ENCODE measurements around the gene DOCK2. TPM values are rescaled to one million over a fixed set of nuclear protein-coding genes. Genes with fewer than 3 reads are reported as not detected.
"Not testable (repeated sequence)": the region's sequence is repeated elsewhere in the genome, so short reads cannot be mapped to it uniquely, and the experiment has no call there.

Gene DOCK2
- total and polyA plus RNA-seq, 9 of the 15 experiments (the other 6 are each of a cell fraction or from before 2014, with no cell fraction given) = 4.5 to 42.6 (median 20.5) TPM

DNA sequence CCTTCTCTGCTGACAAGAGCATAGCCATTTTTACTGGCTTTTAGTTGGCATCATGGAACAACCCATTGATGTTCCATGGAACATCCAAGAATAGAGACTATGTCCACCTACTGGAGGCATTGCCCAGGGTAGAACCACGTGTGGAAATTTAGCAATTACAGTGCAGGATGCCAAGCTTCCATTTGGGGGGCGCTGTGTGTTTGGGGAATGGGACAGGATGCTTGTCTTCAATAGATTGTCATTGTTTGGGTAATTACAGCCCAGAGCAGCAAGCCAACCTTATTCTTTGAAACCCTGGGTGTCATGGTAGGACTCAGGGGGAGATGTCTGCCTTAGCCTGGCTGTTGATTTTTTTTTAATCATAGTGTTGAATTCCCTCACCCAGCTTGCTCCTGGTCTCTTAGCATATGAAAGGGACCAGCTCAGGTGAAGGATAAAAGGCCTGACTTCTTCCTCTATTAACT, 171.1 kb downstream of the DOCK2 start:
- Histone ChIP-seq H3K4me3 (no peak overlapping the region), H3K9ac (ENCODE audit: insufficient read depth in 1 of 2, low read depth in 2 of 2, low read length in 2 of 2) (no peak overlapping the region), H3K27me3 (ENCODE audit: control insufficient read depth in 2 of 2, insufficient read depth in 2 of 2, low read length in 2 of 2) (no peaks in the 10 kb centered on the region), H3K36me3 (ENCODE audit: control insufficient read depth, insufficient read depth, low read length) (no peaks in the 10 kb centered on the region), H4K20me1 (replicated peaks; ENCODE audit: control insufficient read depth, insufficient read depth, low read length) (no peaks in the 10 kb centered on the region; the same call in 1 of the 2 replicates), H2AFZ (ENCODE audit: low read depth, low read length) (no peak overlapping the region), H3K27ac (ENCODE audit: extremely low read depth, low read depth, low read length) (no peak overlapping the region), H3K4me1 (replicated peaks in 1 of 2; ENCODE audit: control insufficient read depth in 2 of 2, insufficient read depth in 2 of 2, low read length in 2 of 2) (peaks cover 0 to 12% of the 10 kb centered on the region in 2 experiments; a peak in 4 of 5 replicates), H3K9me3 (replicated peaks; ENCODE audit: control insufficient read depth, insufficient read depth, low read depth, low read length) (no peaks in the 10 kb centered on the region), H3K4me2 (ENCODE audit: insufficient read depth, low read length) (no peak overlapping the region), H3K9me1 (ENCODE audit: control insufficient read depth, insufficient read depth, low read length) (no peaks in the 10 kb centered on the region), H3K79me2 (ENCODE audit: control insufficient read depth, insufficient read depth, low read length) (no peaks in the 10 kb centered on the region)
- ATAC-seq = no peak
- TF ChIP-seq ZNF311 (CRISPR knock-in tag; IDR thresholded peaks at IDR 0.05) = 0 out of 2 replicates have a peak, but pooled peaks have one; percentile 25
- no peak for TF ChIP-seq NELFE (IDR thresholded peaks at IDR 0.05; ENCODE audit: insufficient read depth, insufficient read length)
- POLR2A ChIA-PET = no interaction called here
- CTCF ChIA-PET (ENCODE audit: low intra/inter-chr PET ratio) = no interaction called here
- no TSS peak for BruUV-seq (replicated peaks)
- in situ Hi-C loops (cut with MboI) (no loop called here), intact Hi-C loops (cut with micrococcal nuclease) (loop anchor here (10.0 kb wide), 1 partner anchor 177 kb away; the partner anchor contains the start of gene INSYN2B)
- WGBS (ENCODE audit: insufficient coverage, low coverage, missing lambda C conversion rate) = 3% methylated on average over 2 of the region's 2 CpGs
- FAIRE-seq = no peak
- no peak for DNase-seq (ENCODE audit: extremely low read depth in 1 of 4, low spot score in 3 of 4)

DNA sequence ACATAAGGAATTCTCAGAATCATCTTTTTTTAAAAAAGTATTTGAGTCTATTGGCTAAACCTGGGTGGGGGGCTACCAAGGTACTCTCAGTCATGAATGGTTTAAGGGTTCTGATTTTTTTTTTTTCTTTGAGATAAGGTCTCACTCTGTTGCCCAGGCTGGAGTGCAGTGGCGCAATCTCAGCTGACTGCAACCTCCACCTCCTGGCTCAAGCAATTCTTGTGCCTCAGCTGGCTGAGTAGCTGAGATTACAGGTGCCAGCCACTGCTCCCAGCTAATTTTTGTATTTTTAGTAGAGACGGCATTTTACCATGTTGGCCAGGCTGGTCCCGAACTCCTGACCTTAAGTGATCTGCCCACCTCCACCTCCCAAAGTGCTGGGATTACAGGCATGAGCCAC, 171.8 kb downstream of the DOCK2 start:
- H3K4me2 ChIP-seq (ENCODE audit: insufficient read depth, low read length); H3K36me3 ChIP-seq (ENCODE audit: control insufficient read depth, insufficient read depth, low read length); H3K4me1 ChIP-seq (replicated peaks in 1 of 2; ENCODE audit: control insufficient read depth in 2 of 2, insufficient read depth in 2 of 2, low read length in 2 of 2); H3K9me1 ChIP-seq (ENCODE audit: control insufficient read depth, insufficient read depth, low read length); H2AFZ ChIP-seq (ENCODE audit: low read depth, low read length); H3K9ac ChIP-seq (ENCODE audit: insufficient read depth in 1 of 2, low read depth in 2 of 2, low read length in 2 of 2); BruUV-seq (replicated peaks); H3K4me3 ChIP-seq; H3K79me2 ChIP-seq (ENCODE audit: control insufficient read depth, insufficient read depth, low read length); H3K9me3 ChIP-seq (replicated peaks; ENCODE audit: control insufficient read depth, insufficient read depth, low read depth, low read length); ATAC-seq; in situ Hi-C loops (cut with MboI); CTCF ChIA-PET (ENCODE audit: low intra/inter-chr PET ratio); FAIRE-seq; H3K27me3 ChIP-seq (ENCODE audit: control insufficient read depth in 2 of 2, insufficient read depth in 2 of 2, low read length in 2 of 2); POLR2A ChIA-PET; DNase-seq (ENCODE audit: extremely low read depth in 1 of 4, low spot score in 3 of 4); H4K20me1 ChIP-seq (replicated peaks; ENCODE audit: control insufficient read depth, insufficient read depth, low read length); H3K27ac ChIP-seq (ENCODE audit: extremely low read depth, low read depth, low read length): not testable (repeated sequence)
- 62% methylated on average over 3 of the region's 3 CpGs for WGBS (ENCODE audit: insufficient coverage, low coverage, missing lambda C conversion rate)
- intact Hi-C loops (cut with micrococcal nuclease) = loop anchor here (10.0 kb wide), 1 partner anchor 176 kb away; the partner anchor contains the start of gene INSYN2B
- TF ChIP-seq CEBPB (tag; IDR thresholded peaks at IDR 0.05) = peak; percentile 28; the same call in 1 of the 2 replicates

Data from K562 (cell line).